NCI-H446 (cell line): ENCODE results near the gene SPTBN4.
"Not testable (repeated sequence)": the region's sequence is repeated elsewhere in the genome, so short reads cannot be mapped to it uniquely, and the experiment has no call there.

ENCODE experiments used
- DNase-seq, 2 experiments: peaks; one replicate each; lab custom pipeline; 2025; lab: John Stamatoyannopoulos, UW

Gene SPTBN4

GRCh38 chr19:40441719-40442253, 25.0 kb upstream of the SPTBN4 start:
- DNase-seq = no peak

GRCh38 chr19:40442328-40443130, 24.3 kb upstream of the SPTBN4 start:
- no peak for DNase-seq

GRCh38 chr19:40443131-40443999, 23.4 kb upstream of the SPTBN4 start:
- peak; percentile 99 to 100 for DNase-seq

- peak; percentile 96 to 98 for DNase-seq
Observed at GRCh38 chr19:40444000-40444824, 22.6 kb upstream of the SPTBN4 start, which contains the start of gene SERTAD3. Gene SERTAD3 (minus strand): TSS chr19:40444335. CDS start chr19:40442080, 2,255 bp downstream.

- DNase-seq = no peak
Observed at GRCh38 chr19:40444825-40445312, 21.9 kb upstream of the SPTBN4 start.

GRCh38 chr19:40445780-40446262, 21.0 kb upstream of the SPTBN4 start:
- DNase-seq = no peak

- no peak for DNase-seq
Observed at GRCh38 chr19:40446263-40446784, 20.5 kb upstream of the SPTBN4 start.

- DNase-seq = no peak
Observed at GRCh38 chr19:40449506-40449905, 17.3 kb upstream of the SPTBN4 start.

GRCh38 chr19:40450664-40451063, 16.1 kb upstream of the SPTBN4 start:
- DNase-seq = no peak

- no peak for DNase-seq
Observed at GRCh38 chr19:40452016-40452415, 14.8 kb upstream of the SPTBN4 start.

GRCh38 chr19:40453151-40453735, 13.6 kb upstream of the SPTBN4 start:
- no peak for DNase-seq

- DNase-seq = not testable (repeated sequence)
Observed at GRCh38 chr19:40453943-40454342, 12.9 kb upstream of the SPTBN4 start.

GRCh38 chr19:40457048-40457447, 9.8 kb upstream of the SPTBN4 start:
- no peak for DNase-seq

GRCh38 chr19:40457953-40458596, 8.7 kb upstream of the SPTBN4 start:
- DNase-seq = no peak

GRCh38 chr19:40458597-40458974, 8.2 kb upstream of the SPTBN4 start:
- no peak for DNase-seq

- no peak for DNase-seq
Observed at GRCh38 chr19:40460185-40460584, 6.6 kb upstream of the SPTBN4 start.

- no peak for DNase-seq
Observed at GRCh38 chr19:40461669-40462221, 5.1 kb upstream of the SPTBN4 start.

- DNase-seq = not testable (repeated sequence)
Observed at GRCh38 chr19:40463587-40464037, 3.2 kb upstream of the SPTBN4 start.

- DNase-seq = peak; percentile 80 to 83
Observed at GRCh38 chr19:40464059-40465024, 2.5 kb upstream of the SPTBN4 start.
